HG02884 (cell line): ENCODE data around the gene H3-3A.
"Not testable (repeated sequence)": the region's sequence is repeated elsewhere in the genome, so short reads cannot be mapped to it uniquely, and the experiment has no call there.

Source experiments
- ATAC-seq: cut with Tn5 transposase; IDR thresholded peaks from one replicate; pipeline ENCODE4 v1.9.1; 2021; ENCODE audit warnings: mild to moderate bottlenecking, moderate library complexity; ENCODE audit not compliant: unreplicated experiment

Gene H3-3A

DNA sequence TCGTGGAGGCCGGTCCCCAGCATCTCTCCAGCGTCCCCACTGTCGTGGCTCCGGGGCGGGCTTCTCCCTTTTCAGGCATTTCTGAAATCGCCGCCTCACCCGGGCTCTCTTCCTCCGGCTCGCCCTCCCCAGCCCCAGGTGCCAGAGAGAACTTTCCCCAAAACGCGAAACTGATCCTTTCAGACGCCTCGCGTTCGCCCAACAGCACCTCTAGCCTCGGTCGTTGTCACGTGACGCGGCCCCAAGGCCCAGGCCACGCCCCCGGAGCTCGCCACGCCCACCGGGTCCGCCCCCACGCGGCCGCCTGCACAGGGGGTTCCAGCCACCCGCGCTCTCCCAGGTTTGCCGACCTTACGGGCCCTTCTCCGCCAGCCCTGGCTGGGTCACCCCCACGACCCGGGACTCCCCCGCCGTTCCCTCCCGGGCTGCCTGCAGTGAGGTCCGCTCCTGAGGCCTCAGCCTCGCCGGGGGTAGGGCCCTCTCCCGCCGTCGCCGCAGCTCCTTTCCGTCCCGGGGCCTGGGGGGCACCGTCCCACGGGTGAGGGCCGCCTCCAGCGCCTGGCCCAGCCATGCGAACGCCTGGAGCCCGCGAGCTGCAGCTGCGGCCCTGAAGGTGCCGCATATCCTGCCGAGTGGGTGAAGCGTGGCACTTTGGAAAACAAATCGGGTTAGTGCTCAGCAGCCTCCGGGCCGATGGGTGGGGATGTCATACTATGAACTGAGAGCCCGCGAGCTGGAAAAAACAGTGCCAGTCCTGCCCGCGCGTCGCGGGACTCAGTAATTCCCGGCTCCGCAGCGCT, 21.0 kb downstream of the H3-3A start:
- ATAC-seq = peak; percentile 85

DNA sequence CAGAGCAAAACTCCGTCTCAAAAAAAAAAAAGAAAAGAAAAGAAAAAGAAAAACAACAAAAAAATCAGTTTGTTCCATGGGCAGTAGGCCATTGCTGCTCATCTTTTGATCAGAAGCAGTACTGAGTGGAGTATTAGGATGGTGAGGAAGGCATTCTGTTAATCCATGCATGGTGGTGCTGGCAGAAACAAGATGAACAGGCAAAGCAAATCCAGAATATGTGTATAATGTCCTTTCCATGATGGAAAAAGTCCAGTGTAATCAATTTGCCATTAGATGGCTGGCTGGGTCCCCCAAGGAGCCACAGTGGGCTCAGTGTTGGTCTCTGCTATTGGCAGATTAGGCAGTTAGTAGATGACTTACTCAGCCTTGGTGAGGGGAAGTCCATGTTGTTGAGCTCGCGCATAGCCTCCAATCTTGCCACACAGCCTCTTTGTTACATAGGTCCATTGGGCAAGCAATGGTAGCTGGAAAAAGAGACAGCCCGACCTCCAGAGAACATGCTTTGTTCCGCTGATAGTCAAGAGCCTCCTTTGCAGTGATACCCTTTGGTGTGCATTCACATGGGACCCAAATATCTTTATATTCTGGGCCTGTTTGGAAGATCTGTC, 23.3 kb downstream of the H3-3A start:
- ATAC-seq = no peak

DNA sequence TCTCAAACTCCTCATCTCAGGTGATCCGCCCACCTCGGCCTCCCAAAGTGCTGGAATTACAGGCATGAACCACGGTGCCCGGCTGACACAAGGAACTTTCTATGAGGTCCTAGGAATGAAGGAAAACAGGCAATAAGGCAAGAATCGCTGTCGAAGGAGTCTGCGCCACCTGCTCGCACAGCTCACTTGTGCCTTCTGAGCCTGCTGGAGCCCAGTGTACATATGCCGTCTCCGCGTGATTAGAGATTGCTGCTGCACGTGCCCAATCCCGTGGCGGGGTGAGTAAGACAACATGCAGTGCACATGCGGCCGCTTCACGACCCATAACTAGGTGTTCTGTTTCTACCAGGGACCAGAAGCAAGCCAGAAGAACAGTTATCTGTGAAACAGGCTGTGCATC, 24.3 kb downstream of the H3-3A start:
- ATAC-seq = no peak

DNA sequence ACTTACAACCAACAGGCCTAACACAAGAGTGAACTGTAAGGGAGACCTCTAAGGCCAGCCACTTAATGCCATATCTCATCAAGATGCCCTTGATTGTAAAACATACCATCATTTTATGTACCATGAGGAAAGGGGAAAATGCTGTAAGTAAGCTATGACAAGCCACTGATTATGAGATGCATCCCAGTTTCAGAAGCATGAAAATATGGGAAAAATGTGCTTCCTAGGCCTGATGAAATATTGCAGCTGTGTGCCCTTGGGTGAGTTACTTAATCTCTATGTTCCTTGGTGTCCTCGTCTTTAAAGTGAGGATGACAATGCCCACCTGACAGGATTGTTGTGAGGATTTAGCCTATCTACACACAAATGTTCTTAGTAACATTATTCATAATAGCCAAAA, 28.9 kb downstream of the H3-3A start:
- ATAC-seq = no peak

DNA sequence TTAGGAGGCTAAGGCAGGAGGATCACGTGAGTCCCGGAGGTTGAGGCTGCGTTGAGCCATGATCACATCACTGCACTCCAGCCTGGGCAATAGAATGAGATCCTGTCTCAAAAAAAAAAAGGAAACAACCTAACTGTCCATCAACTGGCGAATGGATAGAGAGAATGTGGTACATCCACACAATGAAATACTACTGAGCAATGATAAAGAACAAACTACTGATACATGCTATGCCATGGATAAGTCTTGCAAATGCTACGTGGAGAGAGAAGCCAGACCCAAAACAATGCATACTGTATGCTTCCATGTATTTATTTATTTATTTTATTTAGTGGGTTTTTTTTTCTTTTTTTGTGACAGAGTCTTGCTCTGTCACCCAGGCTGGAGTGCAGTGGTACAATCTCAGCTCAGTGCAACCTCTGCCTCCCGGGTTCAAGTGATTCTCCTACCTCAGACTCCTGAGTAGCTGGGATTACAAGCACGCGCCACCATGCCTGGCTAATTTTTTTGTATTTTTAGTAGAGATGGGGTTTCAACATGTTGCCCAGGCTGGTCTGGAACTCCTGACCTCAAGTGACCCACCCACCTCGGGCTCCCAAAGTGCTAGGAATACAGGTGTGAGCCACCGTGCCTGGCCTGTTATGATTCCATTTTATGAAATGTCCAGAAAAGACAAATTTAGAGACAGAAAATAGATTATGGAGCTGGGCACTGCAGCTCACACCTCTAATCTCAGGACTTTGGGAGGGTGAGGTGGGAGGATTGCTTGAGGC, 29.7 kb downstream of the H3-3A start:
- ATAC-seq = not testable (repeated sequence)

DNA sequence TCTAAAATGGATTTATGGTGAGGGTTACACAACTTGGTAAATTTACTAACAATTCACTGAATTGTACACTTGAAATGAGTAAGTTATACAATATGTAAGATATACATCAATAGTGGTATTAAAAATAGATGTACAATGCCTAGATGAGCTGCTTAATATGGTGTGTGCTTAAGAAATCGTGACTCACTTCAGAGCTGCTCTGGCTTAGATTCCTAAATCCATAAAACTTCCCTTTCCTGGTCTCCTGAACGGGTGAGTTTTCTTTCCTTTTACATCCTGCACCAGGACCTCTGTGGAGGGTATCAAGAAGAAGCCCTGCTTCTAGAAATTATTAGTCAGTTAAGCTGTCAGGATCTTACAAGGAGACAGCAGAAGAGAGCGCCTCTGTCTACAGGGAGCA, 30.4 kb downstream of the H3-3A start:
- no peak for ATAC-seq

GRCh38 chr1:226093621-226094020, 31.1 kb downstream of the H3-3A start:
- ATAC-seq = no peak

- ATAC-seq = no peak
Measured at GRCh38 chr1:226094451-226094850, 31.9 kb downstream of the H3-3A start.

GRCh38 chr1:226095286-226095685, 32.8 kb downstream of the H3-3A start:
- no peak for ATAC-seq

DNA sequence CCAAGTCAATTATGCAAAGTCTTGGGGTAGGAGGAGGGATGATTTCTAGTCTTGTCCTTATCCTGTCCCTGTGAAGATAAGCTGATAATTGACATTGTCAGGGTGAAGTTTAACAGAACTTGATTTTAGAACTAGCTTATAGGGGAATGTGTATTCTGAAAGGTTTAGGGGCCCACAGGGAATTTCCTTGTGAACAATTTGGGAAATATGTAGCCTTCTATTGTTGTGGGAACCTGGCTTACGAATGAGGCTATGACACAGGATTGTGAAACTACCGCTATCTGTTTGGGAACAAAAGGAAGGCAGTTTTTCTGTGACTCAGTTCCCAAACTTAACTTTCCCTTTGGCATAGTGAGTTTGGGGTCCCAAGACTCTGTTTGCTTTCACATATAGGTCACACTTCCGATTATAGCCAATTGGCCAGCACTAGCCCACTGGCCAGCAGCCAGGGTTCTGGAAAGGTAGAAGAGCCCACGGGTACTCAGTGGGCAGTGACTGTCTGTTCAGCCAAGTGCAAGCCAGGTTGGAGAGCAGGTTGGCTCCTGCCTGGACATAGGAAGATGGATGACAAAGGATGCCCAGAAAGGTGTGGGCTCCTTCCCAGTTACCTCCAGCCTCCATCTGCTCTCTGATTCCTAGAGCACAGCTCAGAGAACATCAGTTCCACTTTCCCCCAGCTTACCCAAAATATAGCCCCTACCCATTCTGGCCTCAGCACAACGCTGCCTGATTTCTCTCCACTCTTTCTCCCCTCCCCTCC, 35.5 kb downstream of the H3-3A start:
- ATAC-seq = no peak

DNA sequence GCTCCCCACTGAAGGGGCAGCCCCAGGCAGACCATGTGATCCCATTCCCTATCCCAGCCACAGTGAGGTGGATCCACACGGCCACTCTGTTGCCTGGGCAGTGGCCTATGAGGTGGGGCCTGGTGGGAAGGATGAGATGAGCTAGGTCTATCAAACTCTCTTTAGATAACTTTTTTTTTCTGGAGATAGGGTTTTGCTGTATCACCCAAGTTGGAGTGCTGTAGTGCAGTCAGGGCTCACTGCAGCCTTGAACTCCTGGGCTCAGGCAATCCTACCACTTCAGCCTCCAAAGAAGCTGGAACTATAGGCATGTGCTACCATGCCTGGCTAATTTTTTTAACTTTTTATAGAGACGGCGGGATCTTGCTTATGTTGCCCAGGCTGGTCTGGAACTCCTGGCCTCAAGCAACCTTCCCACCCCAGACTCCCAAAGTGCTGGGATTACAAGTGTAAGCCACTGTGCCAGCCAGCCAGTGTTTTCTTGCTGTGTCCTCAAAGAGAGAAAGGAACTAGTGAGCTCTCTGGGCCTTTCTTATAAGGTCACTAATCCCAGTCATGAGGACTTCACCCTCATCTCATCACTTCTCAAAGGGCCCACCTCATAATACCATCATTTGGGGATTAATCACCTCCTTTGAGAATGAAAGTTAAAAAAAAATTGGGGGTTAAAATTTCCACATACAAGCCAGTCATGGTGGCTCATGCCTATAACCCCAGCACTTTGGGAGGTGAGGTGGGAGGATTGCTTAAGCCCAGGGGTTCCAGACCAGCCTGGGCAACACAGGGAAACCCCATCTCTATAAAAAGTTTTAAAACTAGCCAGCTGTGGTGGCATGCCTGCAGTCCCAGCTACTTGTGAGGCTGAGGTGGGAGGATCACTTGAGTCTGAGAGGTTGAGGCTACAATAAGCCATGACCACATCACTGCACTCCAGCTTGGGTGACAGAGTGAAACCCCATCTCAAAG, 36.6 kb downstream of the H3-3A start:
- ATAC-seq = no peak

- ATAC-seq = no peak
Measured at GRCh38 chr1:226100436-226101391, 38.2 kb downstream of the H3-3A start.

DNA sequence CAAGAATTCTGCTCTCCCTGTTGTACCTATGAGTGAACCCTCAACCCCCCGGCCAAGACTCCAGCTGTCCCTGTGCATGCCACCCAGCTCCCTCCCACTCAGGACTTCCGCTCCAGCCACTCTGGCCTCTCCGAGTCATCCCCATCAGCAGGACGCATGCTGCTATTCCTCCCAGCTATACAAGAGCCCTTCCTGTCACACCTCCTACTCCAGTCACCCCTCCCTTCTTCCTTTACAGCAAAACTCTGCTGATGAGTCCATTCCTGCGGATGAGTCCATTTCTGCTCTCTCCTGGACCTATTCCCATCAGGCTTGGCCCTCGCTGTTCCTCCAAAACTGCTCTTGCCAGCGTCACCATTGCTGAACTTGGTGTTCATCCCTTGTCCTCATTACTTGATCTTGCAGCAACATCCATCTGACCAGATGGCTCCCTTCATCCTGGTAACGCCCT, 42.2 kb downstream of the H3-3A start:
- no peak for ATAC-seq

GRCh38 chr1:226107471-226108460, 45.2 kb downstream of the H3-3A start:
- no peak for ATAC-seq

- no peak for ATAC-seq
Measured at GRCh38 chr1:226108935-226109828, 46.7 kb downstream of the H3-3A start.

GRCh38 chr1:226109829-226110248, 47.3 kb downstream of the H3-3A start:
- peak; percentile 63 for ATAC-seq
